HG02610 (cell line): ENCODE results near the gene AMDHD2.
A peak's percentile ranks its signal among the peaks of the same experiment; 100 is the strongest.
"Not testable (repeated sequence)": the region's sequence is repeated elsewhere in the genome, so short reads cannot be mapped to it uniquely, and the experiment has no call there.

Source experiments
- ATAC-seq: cut with Tn5 transposase; IDR thresholded peaks from one replicate; pipeline ENCODE4 v1.9.1; 2021; ENCODE audit warnings: mild to moderate bottlenecking, moderate library complexity; ENCODE audit not compliant: unreplicated experiment

AMDHD2 gene

DNA sequence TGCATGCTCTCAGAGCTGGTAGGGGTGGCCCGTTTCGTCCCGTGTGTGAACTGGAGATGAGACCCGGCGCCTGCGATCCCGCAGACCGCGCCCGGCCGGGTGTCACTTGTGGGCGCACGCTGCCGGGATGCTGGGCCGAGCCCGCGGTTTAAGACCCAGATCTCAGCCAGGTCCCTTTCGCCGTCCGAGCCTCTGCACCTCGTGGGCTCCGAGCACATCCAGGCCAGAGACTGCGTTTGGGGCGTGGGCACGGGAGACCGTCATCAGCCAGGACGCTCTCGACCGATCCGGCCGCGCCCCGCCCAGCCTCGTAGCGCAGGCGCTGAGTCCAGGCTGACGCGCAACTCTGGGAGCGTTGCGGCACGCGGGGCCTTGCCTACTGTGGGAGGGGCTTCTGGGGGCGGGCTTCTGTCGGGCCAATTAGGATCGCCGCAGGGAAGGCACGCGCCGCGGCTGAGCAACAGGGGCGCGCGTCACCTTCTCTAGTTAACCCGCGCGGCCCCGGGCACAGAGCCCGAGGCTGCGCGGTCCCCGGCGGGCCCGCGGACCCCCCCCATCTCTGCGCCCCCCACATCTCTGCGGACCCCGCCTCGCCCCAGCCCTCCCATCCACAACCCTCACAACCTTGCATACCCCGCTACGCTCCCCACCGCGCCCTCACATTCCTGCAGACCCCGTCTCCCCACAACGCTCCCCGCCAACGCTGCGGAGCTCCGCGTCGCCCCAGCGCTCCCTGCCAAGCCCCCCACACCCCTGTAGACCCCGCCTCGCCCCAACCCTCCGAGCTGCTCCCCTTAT is 11.7 kb downstream of the AMDHD2 start:
- peak; percentile 79 for ATAC-seq

DNA sequence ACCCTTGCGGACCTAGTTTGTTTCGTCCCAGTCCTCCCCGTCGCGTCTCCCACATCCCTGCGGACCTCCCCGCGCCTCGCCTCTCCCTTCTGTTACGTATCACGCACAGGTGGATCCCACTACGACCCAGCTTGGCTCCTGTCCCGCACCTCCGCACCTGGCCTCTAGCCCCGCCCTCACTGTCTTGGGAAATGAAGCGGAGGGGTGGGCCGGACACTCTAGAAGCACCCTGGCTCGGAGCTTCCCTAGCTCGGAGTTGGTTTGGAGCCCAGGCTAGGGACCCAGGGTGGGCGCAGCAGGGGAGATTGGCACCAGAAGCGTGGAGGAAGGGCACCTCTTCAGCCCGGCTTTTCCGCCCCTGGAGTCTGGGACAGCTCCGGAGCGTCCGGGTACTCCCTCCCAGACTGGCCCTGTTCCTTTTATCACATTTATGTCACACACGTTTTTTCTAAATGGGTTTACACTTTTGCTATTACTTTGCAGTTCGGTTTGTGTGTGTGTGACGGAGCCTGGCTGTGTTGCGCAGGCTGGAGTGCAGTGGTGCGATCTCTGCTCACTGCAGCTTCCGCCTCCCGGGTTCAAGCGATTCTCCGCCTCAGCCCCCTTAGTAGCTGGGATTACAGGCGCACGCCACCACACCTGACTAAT is 12.4 kb downstream of the AMDHD2 start:
- no peak for ATAC-seq

DNA sequence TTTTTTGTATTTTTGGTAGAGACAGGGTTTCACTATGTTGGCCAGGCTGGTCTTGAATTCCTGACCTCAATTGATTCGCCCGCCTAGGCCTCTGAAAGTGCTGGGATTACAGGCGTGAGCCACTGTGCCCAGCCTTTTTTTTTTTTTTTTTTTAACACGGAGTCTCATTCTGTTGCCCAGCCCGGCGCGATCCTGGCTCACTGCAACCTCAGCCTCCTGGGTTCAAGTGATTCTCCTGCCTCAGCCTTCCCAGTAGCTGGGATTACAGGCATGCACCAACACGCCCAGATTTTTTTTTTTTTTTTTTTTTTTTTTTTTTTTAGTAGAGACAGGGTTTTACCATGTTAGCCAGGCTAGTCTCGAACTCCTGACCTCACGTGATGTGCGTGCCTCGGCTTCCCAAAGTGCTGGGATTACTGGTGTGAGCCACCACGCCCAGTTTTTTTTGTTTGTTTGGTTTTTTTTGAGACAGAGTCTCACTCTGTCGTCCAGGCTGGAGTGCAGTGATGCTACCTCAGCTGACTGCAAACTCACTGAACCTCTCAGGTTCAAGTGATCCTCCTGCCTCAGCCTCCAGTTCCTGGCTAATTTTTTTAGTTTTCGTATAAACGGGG is 13.1 kb downstream of the AMDHD2 start:
- not testable (repeated sequence) for ATAC-seq

DNA sequence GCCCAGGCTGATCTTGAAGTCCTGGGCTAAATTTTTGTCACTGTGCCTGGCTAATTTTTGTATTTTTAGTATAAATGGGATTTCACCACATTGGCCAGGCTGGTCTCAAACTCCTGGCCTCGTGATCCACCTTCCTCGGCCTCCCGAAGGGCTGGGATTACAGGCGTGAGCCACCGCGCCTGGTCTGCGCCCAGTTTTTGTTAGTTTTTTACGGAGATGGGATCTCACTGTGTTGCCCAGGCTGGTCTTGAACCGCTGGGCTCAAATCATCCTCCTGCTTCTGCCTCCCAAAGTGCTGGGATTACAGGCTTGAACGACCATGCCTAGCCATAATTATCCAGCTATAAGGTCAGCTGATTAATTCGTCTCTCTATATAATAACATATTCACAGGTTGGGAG is 13.7 kb downstream of the AMDHD2 start:
- ATAC-seq, result no peak

DNA sequence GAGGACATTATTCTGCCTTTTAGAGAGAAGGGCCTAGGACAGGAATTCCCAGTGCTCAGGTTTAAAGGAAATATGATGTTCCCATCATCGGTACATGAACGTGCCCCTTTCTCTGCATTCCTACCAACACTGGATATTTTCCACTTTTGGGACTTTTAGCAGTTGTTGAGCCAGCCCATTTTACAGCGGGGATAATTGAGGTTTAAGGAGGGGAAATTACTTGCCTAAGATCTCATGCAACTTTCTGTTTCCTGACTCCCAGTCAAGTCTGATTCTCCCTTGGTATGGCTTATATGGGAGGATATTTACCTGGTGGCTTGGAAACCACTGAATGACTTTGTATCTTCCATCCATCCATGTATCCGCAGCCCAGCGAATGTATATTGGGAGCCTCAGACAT is 14.2 kb downstream of the AMDHD2 start:
- not testable (repeated sequence) for ATAC-seq

DNA sequence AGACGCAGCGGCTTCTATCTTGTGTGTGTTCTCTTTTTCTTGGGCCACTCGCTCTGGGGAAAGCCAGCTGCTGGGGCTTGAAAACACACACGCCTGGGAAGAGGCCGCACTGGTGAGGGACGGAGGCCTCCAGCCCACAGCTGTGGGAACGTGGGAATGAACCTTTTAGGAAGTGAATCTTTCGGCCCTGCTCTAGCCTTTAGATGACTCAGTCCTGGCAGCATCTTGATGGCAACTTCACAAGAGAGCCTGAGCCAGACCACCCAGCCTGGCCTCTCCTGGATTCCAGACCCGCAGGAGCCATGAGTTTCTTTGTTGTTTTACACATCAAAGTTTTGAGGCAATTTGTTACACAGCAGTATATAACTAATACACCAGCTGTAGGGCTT is 15.4 kb downstream of the AMDHD2 start:
- ATAC-seq, result no peak

DNA sequence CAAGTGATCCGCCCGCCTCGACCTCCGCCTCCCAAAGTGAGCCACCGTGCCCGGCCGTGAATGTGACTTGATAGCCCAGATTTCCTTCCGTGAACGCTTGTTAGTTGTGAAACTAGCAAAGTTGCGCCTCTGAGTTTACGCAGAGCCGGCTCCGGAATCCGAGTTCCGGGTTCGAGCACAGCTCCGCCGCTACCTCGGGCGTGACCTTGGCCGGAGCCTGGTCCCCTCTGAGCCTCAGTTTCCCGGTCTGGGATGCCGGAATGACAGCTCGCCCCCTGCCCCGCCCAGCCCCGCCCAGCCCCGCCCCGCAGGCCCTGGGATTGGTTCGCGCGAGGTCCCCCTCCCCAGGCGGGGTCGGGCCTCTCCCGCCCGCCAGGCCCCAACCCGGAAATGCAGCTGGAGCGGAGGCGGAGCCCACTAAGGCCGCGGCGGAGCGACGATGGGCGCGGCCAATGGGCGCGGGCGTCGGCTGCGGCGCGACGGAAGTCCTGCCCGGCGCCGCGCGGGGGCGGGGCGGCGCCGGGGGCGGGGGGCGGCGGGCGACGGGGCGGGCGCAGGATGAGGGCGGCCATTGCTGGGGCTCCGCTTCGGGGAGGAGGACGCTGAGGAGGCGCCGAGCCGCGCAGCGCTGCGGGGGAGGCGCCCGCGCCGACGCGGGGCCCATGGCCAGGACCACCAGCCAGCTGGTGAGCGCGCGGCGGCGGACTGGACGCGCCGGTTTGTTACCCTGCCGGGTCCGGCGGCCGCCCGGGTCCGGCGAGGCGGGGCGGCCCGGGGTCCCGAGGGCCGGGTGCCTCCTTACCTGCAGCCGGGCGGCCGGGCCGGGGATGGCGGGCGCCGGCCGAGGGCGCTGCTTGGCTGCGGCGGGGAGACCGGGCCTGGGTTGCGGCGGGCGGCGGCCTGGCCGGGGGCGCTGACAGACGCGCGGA is 17.5 kb downstream of the AMDHD2 start, which contains the start of gene PDPK1:
Gene PDPK1, plus strand, starts transcription at position 571 of the 929 bp plus-strand sequence. Its CDS starts 92 bp downstream, at position 663.
- peak; percentile 78 for ATAC-seq

DNA sequence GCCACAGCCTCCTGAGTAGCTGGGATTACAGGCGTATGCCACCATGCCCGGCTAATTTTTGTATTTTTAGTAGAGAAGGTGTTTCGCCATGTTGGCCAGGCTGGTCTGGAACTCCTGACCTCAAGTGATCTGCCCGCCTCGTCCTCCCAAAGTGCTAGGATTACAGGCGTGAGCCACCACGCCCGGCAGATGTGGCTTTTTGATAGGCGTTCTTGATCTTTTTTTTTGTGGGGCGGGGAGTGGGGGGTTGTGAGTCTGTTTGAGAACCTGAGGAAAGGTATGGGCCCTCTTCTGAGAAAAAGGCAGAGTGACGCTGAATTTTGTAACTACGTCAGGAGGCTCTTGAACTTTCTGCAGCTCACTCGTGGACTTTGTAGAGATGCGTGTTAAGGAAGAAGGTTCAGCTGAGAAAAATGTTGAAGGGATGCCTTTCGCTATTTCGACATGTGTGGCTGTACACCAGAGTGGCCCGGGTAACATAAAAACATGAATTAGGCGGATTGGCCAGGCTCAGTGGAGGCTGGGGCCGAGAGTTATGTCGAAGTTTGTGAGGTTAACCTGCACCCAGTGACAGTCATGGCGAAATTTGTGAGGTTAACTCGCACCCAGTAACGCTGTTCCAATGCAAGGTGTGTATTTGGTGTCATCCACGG is 19.1 kb downstream of the AMDHD2 start:
- ATAC-seq, result not testable (repeated sequence)

DNA sequence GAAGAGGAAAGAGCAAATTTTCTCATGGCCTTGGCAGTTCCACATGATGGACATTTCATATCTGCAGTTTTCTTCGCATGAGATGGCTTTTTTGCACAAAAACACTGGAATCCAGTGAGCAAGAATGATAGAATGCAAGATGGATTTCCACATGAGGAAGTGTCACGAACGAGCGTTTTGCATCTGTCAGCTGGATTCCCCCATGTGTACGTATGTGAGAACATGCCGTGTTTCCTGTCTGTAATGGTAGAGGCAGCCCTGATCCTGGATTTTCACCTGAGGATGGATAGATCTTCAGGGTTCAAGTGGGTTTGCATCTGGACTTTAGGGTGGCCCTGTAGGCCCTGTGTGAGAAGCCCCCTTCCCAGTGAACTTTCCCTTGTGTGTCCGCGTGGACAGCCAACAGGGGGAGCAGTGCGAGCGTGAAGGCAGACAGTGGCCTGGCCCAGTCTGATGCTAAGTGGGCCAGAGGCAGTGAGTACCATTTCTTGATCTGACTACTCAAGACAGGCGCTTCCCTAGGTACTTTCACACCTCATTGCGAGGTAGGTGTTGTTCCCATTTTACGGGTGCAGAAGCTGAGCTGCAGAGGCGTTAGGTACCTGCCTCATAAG is 19.8 kb downstream of the AMDHD2 start:
- not testable (repeated sequence) for ATAC-seq

DNA sequence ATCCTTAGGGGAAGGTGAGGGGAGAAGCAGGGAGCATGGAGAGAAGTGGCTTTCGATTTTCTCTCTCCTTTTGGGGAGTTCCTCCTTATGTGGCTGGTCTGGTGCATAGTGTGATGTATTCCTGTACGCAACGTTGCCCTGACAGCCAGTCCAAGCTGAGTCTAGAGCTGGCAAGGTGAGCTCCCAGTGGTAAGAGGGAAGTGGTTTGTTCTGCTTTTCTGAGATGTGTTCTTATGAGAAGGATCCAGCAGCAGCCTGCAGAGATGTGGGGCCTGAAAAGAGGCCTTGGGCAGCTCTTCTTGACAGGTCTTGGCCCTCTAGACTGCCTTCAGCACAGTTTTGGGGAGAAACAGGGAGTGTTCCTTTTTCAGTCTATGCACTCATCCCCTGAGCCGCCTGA is 20.7 kb downstream of the AMDHD2 start:
- ATAC-seq, result not testable (repeated sequence)

DNA sequence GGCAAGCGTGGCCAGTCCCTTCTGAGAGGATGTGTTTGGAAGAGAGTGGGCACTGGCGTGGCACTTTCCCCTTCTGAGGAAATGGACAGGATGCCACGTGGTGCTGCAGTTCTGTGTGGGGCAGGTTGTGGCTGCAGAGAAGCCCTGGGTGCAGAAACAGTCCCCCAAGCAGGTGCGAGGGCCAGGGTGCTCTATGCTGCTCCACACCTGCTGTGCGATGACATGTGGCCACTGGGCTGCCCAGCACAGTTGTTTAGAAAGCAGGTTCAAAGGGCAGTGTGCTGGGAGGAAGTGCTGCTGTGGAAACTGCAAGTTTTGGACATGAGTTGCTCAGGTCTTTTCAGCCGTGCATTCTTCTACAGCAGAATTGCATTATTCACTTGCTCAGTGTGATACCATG is 21.2 kb downstream of the AMDHD2 start:
- not testable (repeated sequence) for ATAC-seq

DNA sequence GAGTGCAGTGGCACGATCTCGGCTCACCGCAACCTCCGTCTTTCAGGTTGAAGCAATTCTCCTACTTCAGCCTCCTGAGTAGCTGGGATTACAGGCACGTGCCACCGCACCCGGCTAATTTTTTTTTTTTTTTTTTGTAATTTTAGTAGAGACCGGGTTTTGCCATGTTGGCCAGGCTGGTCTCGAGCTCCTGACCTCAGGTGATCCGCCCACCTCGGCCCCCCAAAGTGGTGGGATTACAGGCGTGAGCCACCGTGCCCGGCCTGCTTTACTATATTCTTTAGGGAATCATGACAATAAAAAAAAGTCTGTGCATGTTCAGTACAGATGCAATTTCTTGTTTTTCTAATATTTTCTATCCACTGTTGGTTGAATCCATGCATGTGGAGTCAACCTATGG is 23.6 kb downstream of the AMDHD2 start:
- ATAC-seq, result not testable (repeated sequence)

DNA sequence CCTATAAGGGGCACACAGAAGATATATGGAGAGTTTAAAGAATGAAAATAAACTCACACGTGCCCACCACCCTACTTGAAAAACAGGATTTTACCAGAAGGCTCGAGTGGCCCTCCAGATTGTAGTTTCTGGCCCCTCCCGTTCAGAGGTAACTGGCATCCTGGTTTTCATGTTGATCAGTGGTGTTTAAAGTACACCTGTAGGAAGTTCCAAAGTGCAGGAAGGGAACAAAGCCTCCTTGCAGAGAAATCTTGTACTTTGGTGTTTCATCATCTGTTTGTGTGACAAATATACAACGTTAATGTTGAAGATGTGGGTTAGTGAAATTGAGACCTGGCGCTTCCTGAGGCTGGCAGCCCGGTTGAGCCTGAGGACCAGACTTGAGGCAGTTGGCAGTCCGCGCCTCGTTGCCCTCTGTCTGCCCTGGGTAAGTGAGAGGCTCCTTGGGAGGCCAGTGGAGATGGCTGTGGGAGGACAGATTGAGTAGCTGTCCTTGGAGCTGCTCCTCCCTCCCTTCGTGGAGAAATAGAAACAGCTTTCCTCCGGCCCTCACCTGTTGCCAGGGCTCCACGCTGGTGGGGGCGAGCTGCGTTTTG is 30.2 kb downstream of the AMDHD2 start:
- ATAC-seq, result not testable (repeated sequence)

DNA sequence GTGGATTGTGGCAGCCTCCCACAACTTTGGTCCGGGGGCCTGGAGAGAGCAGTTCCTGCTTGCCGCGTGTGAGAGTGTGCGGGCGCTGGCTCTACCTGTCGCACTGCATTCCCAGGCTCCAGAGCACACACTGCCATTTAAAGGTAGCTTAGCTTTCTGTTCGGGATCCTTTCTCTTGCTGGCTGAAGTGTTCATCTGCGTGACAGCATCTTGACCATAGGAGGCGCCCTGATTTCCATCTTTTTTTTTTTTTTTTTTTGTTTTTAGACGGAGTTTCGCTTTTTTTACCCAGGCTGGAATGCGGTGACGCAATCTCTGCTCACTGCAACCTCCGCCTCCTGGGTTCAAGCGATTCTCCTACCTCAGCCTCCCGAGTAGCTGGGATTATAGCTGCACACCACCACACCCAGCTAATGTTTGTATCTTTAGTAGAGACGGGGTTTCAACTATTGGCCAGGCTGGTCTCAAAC is 31.3 kb downstream of the AMDHD2 start:
- not testable (repeated sequence) for ATAC-seq

DNA sequence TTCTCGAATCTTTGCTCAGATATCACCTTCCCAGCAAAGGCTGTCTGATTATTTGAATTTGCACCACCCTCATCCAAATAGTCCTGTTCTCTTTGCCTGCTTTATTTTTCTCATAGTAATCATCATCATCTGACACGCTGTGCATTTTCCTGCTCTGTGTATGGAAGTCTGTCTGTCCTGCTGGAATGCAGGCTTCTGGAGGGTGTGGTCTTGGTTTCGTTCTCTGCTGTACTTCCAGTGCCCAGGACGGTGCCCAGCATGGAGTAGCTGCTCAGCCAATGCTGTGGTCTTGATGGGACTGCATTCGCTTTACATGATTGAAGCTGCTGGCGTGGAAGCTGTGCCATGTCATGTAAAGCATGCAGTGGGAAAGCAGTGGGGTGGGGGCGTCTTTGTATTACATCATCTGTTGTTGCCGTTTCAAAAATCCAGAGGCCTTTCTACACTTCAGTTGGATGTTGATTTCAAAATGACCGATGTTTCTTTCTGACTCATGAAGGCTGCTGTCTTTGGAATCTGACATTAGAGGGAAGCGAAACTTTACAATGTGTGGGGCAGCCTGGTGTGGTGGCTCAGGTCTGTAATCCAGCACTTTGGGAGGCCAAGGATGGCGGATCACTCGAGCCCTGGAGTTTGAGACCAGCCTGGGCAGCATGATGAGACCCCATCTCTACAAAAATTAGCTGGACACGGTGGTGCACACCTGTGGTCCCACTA is 34.7 kb downstream of the AMDHD2 start:
- ATAC-seq, result not testable (repeated sequence)

DNA sequence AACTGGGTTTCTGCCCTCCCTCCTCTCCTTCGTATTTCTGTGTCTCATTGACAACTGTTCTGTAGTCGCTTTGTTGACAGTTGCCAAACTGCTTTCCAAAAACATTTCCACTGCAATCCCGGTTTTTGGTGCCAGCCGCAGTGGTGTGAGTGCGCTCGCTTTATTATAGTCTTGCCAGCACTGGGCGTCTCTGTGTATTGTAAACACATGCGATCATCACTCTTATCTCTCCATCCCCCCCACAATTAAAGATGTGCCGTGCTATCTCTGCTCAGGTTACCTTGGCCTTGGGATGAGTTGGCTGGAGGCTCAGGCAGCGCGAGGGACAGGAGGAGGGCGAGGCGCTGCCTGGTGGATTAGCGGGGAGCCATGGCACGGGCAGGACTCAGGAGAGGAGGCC is 37.0 kb downstream of the AMDHD2 start:
- not testable (repeated sequence) for ATAC-seq

DNA sequence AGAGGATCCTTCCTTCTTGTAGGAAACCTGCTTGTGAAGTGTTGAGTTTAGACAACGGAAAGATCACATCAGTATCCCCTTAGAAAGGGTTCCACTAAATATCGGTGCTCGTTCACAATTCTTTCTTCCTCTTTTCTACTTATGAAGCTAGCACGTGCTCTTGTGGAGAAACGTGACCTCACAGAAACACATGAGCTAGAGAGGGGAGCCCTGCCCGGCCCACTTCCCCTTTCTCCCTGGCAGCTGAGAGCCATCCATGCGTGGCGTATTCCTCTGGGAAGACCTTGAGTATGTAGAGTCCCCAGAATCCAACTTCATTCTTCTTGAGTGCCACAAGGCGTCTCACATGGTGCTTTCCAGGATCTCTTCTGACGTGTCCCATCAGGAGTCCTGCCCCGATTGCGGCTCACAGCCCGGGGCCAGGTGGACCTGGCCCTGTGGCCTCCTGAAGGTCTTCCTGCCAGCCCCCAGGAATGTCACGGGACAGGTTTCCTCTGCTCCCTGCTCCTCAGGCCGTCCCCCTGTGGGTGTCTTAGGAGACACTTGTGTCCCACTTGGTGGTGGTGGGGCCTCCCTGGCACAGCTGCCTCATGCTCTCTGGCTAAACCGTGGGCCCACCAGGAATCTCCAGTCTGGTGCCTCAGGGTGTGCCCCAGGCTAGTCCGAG is 40.1 kb downstream of the AMDHD2 start:
- ATAC-seq, result peak; percentile 61

DNA sequence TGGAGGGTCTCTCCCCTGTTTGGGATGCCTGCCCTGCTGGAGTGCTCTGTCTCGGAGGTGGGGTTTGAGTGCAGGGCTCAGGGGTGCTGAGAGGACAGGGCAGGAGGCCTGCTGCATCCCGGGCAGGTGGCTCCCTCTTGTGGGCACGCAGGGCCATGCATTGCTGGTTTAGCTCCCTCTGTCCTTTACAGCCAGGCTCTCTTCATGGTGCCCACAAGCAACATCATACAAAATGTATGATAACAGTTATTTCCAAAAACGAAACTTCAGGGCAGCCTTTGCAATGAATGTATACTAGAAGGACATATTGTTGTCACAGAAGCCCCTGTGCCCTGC is 40.6 kb downstream of the AMDHD2 start:
- ATAC-seq, result peak; percentile 53
